ENCODE results near the gene POGZ. TPM values are rescaled to one million over a fixed set of nuclear protein-coding genes. Genes with fewer than 3 reads are reported as not detected.

The POGZ gene
- total RNA-seq, 1 experiment from 2014 or later = 102 TPM

DNA sequence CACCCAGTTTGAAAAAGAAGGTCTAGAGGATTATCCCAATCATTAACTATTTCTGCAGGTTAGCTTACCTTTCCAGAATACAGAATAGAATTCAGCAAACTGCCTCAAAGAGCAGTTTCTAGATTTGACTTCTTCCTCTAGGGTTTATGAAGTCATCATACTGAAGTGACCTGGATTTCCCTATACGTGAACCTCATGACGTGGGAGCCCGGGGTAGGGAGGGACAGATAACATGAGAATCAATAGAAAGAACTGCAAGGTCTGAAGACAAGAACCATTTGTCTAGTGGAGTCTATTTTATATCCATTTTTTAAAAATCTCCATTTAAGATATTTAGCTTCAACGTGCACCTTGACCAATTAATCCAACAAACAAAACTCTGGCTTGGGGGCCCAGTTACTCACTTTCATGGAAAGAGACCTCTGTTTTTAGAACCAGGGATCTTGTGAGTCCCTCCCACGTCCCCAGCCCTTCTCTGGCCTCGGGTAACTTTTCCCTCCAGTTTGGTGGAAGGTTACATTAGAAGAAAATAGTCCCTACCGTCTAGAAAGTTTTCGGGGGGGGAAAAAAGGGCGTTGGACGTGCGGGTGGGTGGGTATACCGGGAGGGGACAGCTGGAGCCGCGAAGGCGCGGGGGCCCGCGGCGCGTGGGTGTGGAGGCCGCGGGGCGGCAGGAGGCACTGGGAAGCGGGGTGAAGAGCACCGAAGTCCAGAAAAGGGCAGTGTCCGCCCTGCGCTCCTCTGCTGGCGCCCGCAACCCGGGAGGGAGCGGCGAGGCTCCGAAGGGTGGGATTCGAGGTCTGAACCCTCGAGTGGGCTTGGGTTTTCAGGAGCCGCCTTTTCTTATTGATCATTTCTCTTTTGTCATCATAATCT, 13.8 kb upstream of the POGZ start:
- Histone ChIP-seq H3K23ac (ENCODE audit: insufficient read length, low read depth, low read length) (no peak overlapping the region), H2BK5ac (ENCODE audit: insufficient read length, low read length) (no peak overlapping the region), H3K4me1 (ENCODE audit: insufficient read depth, low read length) (no peaks in the 10 kb centered on the region), H3K79me2 (ENCODE audit: insufficient read depth, low read length) (no peaks in the 10 kb centered on the region), H4K8ac (replicated peaks; ENCODE audit: insufficient read length, low read depth, low read length) (no peak overlapping the region), H3K27me3 (ENCODE audit: insufficient read depth, low read length) (no peaks in the 10 kb centered on the region), H3K18ac (ENCODE audit: insufficient read length, low read depth, low read length) (peak overlapping the region; percentile 79), H3K4me2 (ENCODE audit: insufficient read depth, insufficient read length, low read length) (peak overlapping the region; percentile 0), H3K4ac (ENCODE audit: low read depth, low read length) (no peak overlapping the region), H2BK12ac (ENCODE audit: insufficient read length, low read depth, low read length) (no peak overlapping the region), H4K5ac (ENCODE audit: insufficient read length, low read depth, low read length) (no peak overlapping the region), H4K91ac (ENCODE audit: insufficient read length, low read depth, low read length) (no peak overlapping the region), H2BK120ac (ENCODE audit: low read depth, low read length, poor library complexity, severe bottlenecking) (no peak overlapping the region), H3K56ac (ENCODE audit: insufficient read length, low read depth, low read length) (no peak overlapping the region), H3K14ac (ENCODE audit: insufficient read depth, low read length) (peak overlapping the region; percentile 92), H3T11ph (ENCODE audit: low read length) (no peak overlapping the region), H3K27ac (ENCODE audit: insufficient read length, low read depth, low read length) (no peak overlapping the region), H2BK20ac (ENCODE audit: low read depth, low read length, poor library complexity, severe bottlenecking) (no peak overlapping the region), H4K20me1 (ENCODE audit: control insufficient read depth, insufficient read depth, insufficient read length) (no peaks in the 10 kb centered on the region), H3K79me1 (ENCODE audit: insufficient read depth, low read depth, low read length, poor library complexity, severe bottlenecking) (no peaks in the 10 kb centered on the region), H3K9me3 (ENCODE audit: control insufficient read depth, low read depth, low read length) (no peaks in the 10 kb centered on the region), H2AFZ (ENCODE audit: low read length) (peak overlapping the region; percentile 44), H3K23me2 (ENCODE audit: insufficient read length, low read depth, low read length, poor library complexity, severe bottlenecking) (peaks cover 3% of the 10 kb centered on the region), H2BK15ac (ENCODE audit: low read depth, low read length) (no peak overlapping the region), H3K9ac (ENCODE audit: extremely low read depth, insufficient read length, low read length) (peak overlapping the region; percentile 52), H2AK5ac (ENCODE audit: insufficient read length, low read length) (no peak overlapping the region)
- Mint-ChIP-seq H3K9me3 (no peaks in the 10 kb centered on the region), H3K27ac (peak overlapping the region in 2 of 3 experiments; percentile 82 to 90; a peak in 3 of 7 replicates), H3K4me3 (peak overlapping the region; percentile 70 to 76), H3K36me3 (ENCODE audit: insufficient read depth in 1 of 3, low read depth in 3 of 3) (no peaks in the 10 kb centered on the region), H3K4me1 (peaks cover 0 to 11% of the 10 kb centered on the region in 2 experiments; a peak in 3 of 4 replicates), H3K27me3 (ENCODE audit: low read depth) (peaks cover 9% of the 10 kb centered on the region)
- peak; percentile 56 for DNase-seq
- TF ChIP-seq, protein P1, sequence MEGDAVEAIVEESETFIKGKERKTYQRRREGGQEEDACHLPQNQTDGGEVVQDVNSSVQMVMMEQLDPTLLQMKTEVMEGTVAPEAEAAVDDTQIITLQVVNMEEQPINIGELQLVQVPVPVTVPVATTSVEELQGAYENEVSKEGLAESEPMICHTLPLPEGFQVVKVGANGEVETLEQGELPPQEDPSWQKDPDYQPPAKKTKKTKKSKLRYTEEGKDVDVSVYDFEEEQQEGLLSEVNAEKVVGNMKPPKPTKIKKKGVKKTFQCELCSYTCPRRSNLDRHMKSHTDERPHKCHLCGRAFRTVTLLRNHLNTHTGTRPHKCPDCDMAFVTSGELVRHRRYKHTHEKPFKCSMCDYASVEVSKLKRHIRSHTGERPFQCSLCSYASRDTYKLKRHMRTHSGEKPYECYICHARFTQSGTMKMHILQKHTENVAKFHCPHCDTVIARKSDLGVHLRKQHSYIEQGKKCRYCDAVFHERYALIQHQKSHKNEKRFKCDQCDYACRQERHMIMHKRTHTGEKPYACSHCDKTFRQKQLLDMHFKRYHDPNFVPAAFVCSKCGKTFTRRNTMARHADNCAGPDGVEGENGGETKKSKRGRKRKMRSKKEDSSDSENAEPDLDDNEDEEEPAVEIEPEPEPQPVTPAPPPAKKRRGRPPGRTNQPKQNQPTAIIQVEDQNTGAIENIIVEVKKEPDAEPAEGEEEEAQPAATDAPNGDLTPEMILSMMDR (conservative IDR thresholded peaks at IDR 0.05) = no peak
- WGBS (ENCODE audit: extremely low coverage, insufficient read length, low lambda C conversion rate) = no CpG with 5 or more reads among the region's 36 CpGs

Measured in H9 (cell line).